ENCODE measurements around the gene SUGCT. TPM values are rescaled to one million over a fixed set of nuclear protein-coding genes. Genes with fewer than 3 reads are reported as not detected.

The SUGCT gene
- total RNA-seq, 2 experiments from 2014 or later: 0.95 to 1.2 TPM

DNA sequence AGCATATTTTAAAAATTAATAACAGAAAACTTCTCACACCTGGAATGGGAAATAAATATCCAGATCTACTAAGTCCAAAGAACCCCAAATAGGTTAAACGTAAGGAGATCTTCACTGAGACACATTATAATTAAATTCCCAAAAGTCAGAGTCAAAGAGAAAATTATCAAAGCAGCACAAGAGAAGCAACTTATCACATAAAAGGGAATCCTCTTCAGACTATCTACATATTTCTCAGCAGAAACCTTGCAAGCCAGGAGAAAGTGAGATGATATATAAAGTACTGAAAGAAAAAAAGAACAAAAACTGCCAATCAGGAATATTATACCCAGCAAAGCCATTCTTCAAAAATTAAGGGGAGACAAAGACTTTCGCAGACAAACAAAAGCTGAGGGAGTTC, 756.4 kb downstream of the SUGCT start:
- no peaks in the 10 kb centered on the region for H3K27me3 Mint-ChIP-seq
- H3K4me3 Mint-ChIP-seq: no peak overlapping the region
- no peak for ATAC-seq (ENCODE audit: poor library complexity)
- Histone ChIP-seq H3K36me3 (ENCODE audit: insufficient read depth, low read length) (no peaks in the 10 kb centered on the region), H3K4me1 (ENCODE audit: insufficient read depth, low read length) (no peaks in the 10 kb centered on the region), H3K27me3 (ENCODE audit: control insufficient read depth in 1 of 2, insufficient read depth in 2 of 2, low read length in 2 of 2) (no peaks in the 10 kb centered on the region), H3K9me3 (ENCODE audit: control insufficient read depth in 1 of 2, insufficient read depth in 1 of 2, low read length in 2 of 2) (peaks cover 9 to 14% of the 10 kb centered on the region in 2 experiments), H3K4me3 (ENCODE audit: low read length) (no peak overlapping the region), H3K27ac (ENCODE audit: low read depth in 1 of 2, low read length in 2 of 2) (no peak overlapping the region)
- no peak overlapping the region for H3K27ac Mint-ChIP-seq
- CTCF ChIA-PET: no interaction called here
- intact Hi-C loops (cut with DNase I, micrococcal nuclease): no loop called here
- POLR2A ChIA-PET: no interaction called here
- no peaks in the 10 kb centered on the region for H3K4me1 Mint-ChIP-seq (ENCODE audit: low read depth)
- peaks cover 20% of the 10 kb centered on the region for H3K9me3 Mint-ChIP-seq
- DNase-seq: no peak
- TF ChIP-seq, protein P1, sequence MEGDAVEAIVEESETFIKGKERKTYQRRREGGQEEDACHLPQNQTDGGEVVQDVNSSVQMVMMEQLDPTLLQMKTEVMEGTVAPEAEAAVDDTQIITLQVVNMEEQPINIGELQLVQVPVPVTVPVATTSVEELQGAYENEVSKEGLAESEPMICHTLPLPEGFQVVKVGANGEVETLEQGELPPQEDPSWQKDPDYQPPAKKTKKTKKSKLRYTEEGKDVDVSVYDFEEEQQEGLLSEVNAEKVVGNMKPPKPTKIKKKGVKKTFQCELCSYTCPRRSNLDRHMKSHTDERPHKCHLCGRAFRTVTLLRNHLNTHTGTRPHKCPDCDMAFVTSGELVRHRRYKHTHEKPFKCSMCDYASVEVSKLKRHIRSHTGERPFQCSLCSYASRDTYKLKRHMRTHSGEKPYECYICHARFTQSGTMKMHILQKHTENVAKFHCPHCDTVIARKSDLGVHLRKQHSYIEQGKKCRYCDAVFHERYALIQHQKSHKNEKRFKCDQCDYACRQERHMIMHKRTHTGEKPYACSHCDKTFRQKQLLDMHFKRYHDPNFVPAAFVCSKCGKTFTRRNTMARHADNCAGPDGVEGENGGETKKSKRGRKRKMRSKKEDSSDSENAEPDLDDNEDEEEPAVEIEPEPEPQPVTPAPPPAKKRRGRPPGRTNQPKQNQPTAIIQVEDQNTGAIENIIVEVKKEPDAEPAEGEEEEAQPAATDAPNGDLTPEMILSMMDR (IDR thresholded peaks at IDR 0.05): no peak
- H3K36me3 Mint-ChIP-seq (ENCODE audit: low read depth): no peaks in the 10 kb centered on the region

- no peaks in the 10 kb centered on the region for H3K36me3 Mint-ChIP-seq (ENCODE audit: low read depth)
- H3K4me1 ChIP-seq (ENCODE audit: insufficient read depth, low read length): no peaks in the 10 kb centered on the region
- intact Hi-C loops (cut with DNase I, micrococcal nuclease): no loop called here
- H3K27me3 Mint-ChIP-seq: no peaks in the 10 kb centered on the region
- ChIA-PET CTCF (no interaction called here), POLR2A (no interaction called here)
- TF ChIP-seq, protein P1 (IDR thresholded peaks at IDR 0.05): no peak
- ATAC-seq (ENCODE audit: poor library complexity) (no peak), DNase-seq (no peak)
- H3K27ac Mint-ChIP-seq: no peak overlapping the region
- H3K36me3 ChIP-seq (ENCODE audit: insufficient read depth, low read length): no peaks in the 10 kb centered on the region
- H3K9me3 ChIP-seq (ENCODE audit: control insufficient read depth in 1 of 2, insufficient read depth in 1 of 2, low read length in 2 of 2): peaks cover 0 to 21% of the 10 kb centered on the region in 2 experiments
- no peak overlapping the region for H3K4me3 ChIP-seq (ENCODE audit: low read length)
- H3K27ac ChIP-seq (ENCODE audit: low read depth in 1 of 2, low read length in 2 of 2): no peak overlapping the region
- H3K9me3 Mint-ChIP-seq: peaks cover 12% of the 10 kb centered on the region
- H3K4me1 Mint-ChIP-seq (ENCODE audit: low read depth): no peaks in the 10 kb centered on the region
- H3K4me3 Mint-ChIP-seq: no peak overlapping the region
- H3K27me3 ChIP-seq (ENCODE audit: control insufficient read depth in 1 of 2, insufficient read depth in 2 of 2, low read length in 2 of 2): no peaks in the 10 kb centered on the region
These were observed 764.3 kb downstream of the SUGCT start for GRCh38 chr7:40899151-40899550.

- Mint-ChIP-seq H3K9me3 (peaks cover 12% of the 10 kb centered on the region), H3K27ac (no peak overlapping the region), H3K36me3 (ENCODE audit: low read depth) (no peaks in the 10 kb centered on the region), H3K27me3 (no peaks in the 10 kb centered on the region), H3K4me3 (no peak overlapping the region), H3K4me1 (ENCODE audit: low read depth) (no peaks in the 10 kb centered on the region)
- intact Hi-C loops (cut with DNase I, micrococcal nuclease): no loop called here
- no peak overlapping the region for H3K27ac ChIP-seq (ENCODE audit: low read depth in 1 of 2, low read length in 2 of 2)
- ChIA-PET POLR2A (no interaction called here), CTCF (no interaction called here)
- DNase-seq: no peak
- H3K27me3 ChIP-seq (ENCODE audit: control insufficient read depth in 1 of 2, insufficient read depth in 2 of 2, low read length in 2 of 2): no peaks in the 10 kb centered on the region
- H3K4me3 ChIP-seq (ENCODE audit: low read length): no peak overlapping the region
- no peaks in the 10 kb centered on the region for H3K36me3 ChIP-seq (ENCODE audit: insufficient read depth, low read length)
- H3K9me3 ChIP-seq (ENCODE audit: control insufficient read depth in 1 of 2, insufficient read depth in 1 of 2, low read length in 2 of 2): peaks cover 0 to 21% of the 10 kb centered on the region in 2 experiments
- no peaks in the 10 kb centered on the region for H3K4me1 ChIP-seq (ENCODE audit: insufficient read depth, low read length)
- TF ChIP-seq, protein P1 (IDR thresholded peaks at IDR 0.05): no peak
- no peak for ATAC-seq (ENCODE audit: poor library complexity)
These were observed 765.1 kb downstream of the SUGCT start for GRCh38 chr7:40899636-40900507.
